Common myeloid progenitor, CD34-positive (primary cell): Measurements from ENCODE around the gene TROAP. TPM values are rescaled to one million over a fixed set of nuclear protein-coding genes. Genes with fewer than 3 reads are reported as not detected.
A peak's percentile ranks its signal among the peaks of the same experiment; 100 is the strongest.

Experiments
- CTCF ChIA-PET: fragments of 350-600 bp; sonication (Branson Sonifier 250); formaldehyde crosslinking; loops from one replicate; lab custom pipeline; 2021; ENCODE audit warnings: antibody characterized with exemption; lab: Charles Lee
- POLR2A ChIA-PET: fragments of 350-600 bp; sonication (Branson Sonifier 250); formaldehyde crosslinking; loops from one replicate; lab custom pipeline; 2021; ENCODE audit warnings: antibody characterized with exemption; lab: Charles Lee
- DNase-seq, 3 donors: peaks; one replicate each; pipeline versions ENCODE4 v3.0.0 to v3.0.0-alpha.2; 2013
- H3K27ac ChIP-seq, 2 experiments: 1 replicate in 1 of 2; 2 replicates in 1 of 2; pipeline ENCODE4 v1.7.0; 2013; ENCODE audit warnings: inconsistent platforms in 2 of 2, low read length in 2 of 2, mild to moderate bottlenecking in 2 of 2, low read depth in 1 of 2, moderate library complexity in 1 of 2; ENCODE audit not compliant: severe bottlenecking in 2 of 2, insufficient read depth in 1 of 2, poor library complexity in 1 of 2
- H3K27me3 ChIP-seq, 5 experiments: replicated peaks in 2 of 5; 1 replicate in 3 of 5; 2 replicates in 2 of 5; pipeline versions ENCODE4 v1.6.1 to v1.7.0; 2013; ENCODE audit warnings: low read length in 4 of 5, mild to moderate bottlenecking in 2 of 5, moderate library complexity in 2 of 5, inconsistent platforms in 1 of 5; ENCODE audit not compliant: insufficient read depth in 5 of 5, control insufficient read depth in 4 of 5
- H3K36me3 ChIP-seq, 4 experiments: 1 replicate in 2 of 4; 2 replicates in 2 of 4; pipeline versions ENCODE4 v1.6.1 to v1.7.0; 2013; ENCODE audit warnings: low read length in 3 of 4, control low read depth in 1 of 4, mild to moderate bottlenecking in 1 of 4; ENCODE audit not compliant: control insufficient read depth in 4 of 4, insufficient read depth in 4 of 4
- H3K4me1 ChIP-seq, 4 experiments: 1 replicate in 3 of 4; 2 replicates in 1 of 4; pipeline versions ENCODE4 v1.6.1 to v1.7.1; 2013; ENCODE audit warnings: low read length in 3 of 4, mild to moderate bottlenecking in 3 of 4, control low read depth in 1 of 4, inconsistent platforms in 1 of 4, moderate library complexity in 1 of 4; ENCODE audit not compliant: control insufficient read depth in 4 of 4, insufficient read depth in 4 of 4; ENCODE audit errors: control extremely low read depth in 1 of 4
- H3K4me3 ChIP-seq, 7 experiments: 1 replicate in 4 of 7; 2 replicates in 3 of 7; pipeline versions ENCODE4 v1.5.1 to v1.7.0; 2013; ENCODE audit warnings: mild to moderate bottlenecking in 7 of 7, low read length in 6 of 7, moderate library complexity in 6 of 7, inconsistent platforms in 2 of 7, low read depth in 2 of 7, control low read depth in 1 of 7; ENCODE audit not compliant: insufficient read depth in 4 of 7, control insufficient read depth in 1 of 7; ENCODE audit errors: extremely low read depth in 1 of 7
- H3K9me3 ChIP-seq, 5 experiments: 1 replicate in 4 of 5; 2 replicates in 1 of 5; pipeline versions ENCODE4 v1.6.1 to v1.7.1; 2013; ENCODE audit warnings: low read length in 4 of 5, mild to moderate bottlenecking in 2 of 5, inconsistent platforms in 1 of 5, low read depth in 1 of 5, moderate library complexity in 1 of 5; ENCODE audit not compliant: control insufficient read depth in 4 of 5, insufficient read depth in 2 of 5; ENCODE audit errors: control extremely low read depth in 1 of 5
- WGBS: methylation state at CpG from one replicate; pipeline ENCODE4 v1.1.5; 2013; ENCODE audit not compliant: insufficient coverage; 5-methylcytosine and 5-hydroxymethylcytosine counted together
- polyA plus RNA-seq: library from polyadenylated mRNA; unstranded; fragments of 120-200 nt; gene quantifications from one replicate; pipeline ENCODE4 v1.2.1, GENCODE V29; 2013

TROAP gene, protein sequence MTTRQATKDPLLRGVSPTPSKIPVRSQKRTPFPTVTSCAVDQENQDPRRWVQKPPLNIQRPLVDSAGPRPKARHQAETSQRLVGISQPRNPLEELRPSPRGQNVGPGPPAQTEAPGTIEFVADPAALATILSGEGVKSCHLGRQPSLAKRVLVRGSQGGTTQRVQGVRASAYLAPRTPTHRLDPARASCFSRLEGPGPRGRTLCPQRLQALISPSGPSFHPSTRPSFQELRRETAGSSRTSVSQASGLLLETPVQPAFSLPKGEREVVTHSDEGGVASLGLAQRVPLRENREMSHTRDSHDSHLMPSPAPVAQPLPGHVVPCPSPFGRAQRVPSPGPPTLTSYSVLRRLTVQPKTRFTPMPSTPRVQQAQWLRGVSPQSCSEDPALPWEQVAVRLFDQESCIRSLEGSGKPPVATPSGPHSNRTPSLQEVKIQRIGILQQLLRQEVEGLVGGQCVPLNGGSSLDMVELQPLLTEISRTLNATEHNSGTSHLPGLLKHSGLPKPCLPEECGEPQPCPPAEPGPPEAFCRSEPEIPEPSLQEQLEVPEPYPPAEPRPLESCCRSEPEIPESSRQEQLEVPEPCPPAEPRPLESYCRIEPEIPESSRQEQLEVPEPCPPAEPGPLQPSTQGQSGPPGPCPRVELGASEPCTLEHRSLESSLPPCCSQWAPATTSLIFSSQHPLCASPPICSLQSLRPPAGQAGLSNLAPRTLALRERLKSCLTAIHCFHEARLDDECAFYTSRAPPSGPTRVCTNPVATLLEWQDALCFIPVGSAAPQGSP
- polyA plus RNA-seq: 1.9 TPM

DNA sequence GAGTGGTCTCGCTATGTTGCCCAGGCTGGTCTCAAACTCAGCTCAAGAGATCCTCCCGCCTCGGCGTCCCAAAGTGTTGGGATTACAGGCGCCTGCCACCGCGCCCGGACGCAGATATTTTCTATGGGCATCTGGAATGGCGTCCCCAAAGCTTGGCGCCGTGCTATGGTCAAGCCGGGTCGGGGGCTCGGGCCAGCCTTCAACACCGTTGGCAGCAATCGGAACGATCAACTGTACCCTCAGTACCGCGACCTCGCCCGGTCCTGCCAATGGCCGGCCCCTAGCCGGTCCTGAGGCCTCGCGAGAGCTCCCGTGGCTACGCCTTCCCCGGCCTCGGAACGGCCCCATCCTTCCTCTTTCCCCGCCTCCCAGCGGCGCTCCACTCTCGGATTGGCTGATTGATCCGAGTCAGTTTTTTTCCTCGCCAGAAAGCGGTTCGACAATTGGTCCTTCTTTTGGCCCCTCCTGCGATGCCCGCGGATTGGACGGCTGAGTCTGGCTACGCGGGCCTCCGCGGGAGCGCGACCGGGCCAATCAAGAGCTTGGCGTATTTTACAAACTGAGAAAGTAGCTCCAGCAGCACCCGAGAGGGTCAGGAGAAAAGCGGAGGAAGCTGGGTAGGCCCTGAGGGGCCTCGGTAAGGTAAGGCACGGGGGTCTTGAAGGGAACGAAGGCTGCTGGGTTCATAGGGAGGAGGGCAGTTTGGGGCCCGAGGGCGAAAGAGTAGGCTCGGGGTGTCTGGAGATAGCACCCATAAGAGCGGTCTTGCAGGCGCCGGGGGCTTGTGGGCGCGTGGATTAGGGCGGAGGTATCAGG lies at the start of gene TROAP:
Gene TROAP (plus strand): TSS at position 548 of the 816 bp plus-strand sequence. CDS start 354 bp downstream, outside the sequence.
- peak within 1 kb of the TSS; percentile 63 to 92 (median 83) for H3K4me3 ChIP-seq
- H3K27me3 ChIP-seq: peaks cover 0 to 4% (median 0%) of the 10 kb centered on the region in 5 experiments
- ChIA-PET POLR2A (no interaction called here), CTCF (interaction anchor here (0.7 to 2.9 kb wide), 11 partner anchors 8 to 301 kb away, joined by 3 to 18 read pairs (median 4); partner anchors contain the start of genes C1QL4 and PRPF40B)
- H3K4me1 ChIP-seq: peaks cover 5 to 20% (median 17%) of the 10 kb centered on the region in 4 experiments
- H3K9me3 ChIP-seq: no peaks in the 10 kb centered on the region
- peaks cover 4 to 23% (median 9%) of the 10 kb centered on the region in 4 experiments for H3K36me3 ChIP-seq
- H3K27ac ChIP-seq: peak within 1 kb of the TSS in 1 of 2 experiments; percentile 79
- DNase-seq: peak; percentile 98 to 99 (median 98)
- 0% methylated on average over 62 of the region's 65 CpGs for WGBS

DNA sequence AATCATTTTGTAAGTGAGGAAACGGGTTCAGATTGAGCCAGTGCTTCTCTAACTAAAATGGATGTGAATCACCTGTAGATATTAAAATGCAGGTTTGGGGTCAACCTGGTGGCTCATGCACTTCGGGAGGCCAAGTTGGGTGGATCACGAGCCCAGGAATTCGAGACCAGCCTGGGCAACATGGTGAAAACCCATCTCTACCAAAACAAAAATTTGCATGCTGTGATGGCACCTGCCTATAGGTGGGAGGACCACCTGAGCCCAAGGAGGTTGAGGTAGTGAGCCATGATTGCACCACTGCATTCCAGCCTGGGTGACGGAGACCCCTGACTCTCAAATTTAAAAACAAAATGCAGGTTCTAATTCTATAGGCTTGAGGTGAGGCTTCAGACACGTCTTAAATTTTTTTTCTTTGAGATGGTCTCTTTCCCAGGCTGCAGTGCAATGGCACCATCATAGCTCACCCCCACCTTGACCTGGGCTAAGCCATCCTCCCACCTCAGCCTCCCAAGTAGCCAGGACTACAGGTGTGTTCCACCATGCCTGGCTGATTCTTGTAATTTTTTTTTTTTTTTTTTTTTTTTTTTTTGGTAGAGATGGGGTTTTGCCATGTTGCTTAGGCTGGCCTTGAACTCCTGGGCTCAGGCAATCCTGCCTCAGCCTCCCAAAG lies 49.2 kb upstream of the TROAP start:
- no peak overlapping the region for H3K4me3 ChIP-seq
- H3K36me3 ChIP-seq: peaks cover 5 to 46% (median 29%) of the 10 kb centered on the region in 4 experiments
- 97% methylated on average over 4 of the region's 6 CpGs for WGBS
- H3K27me3 ChIP-seq: no peaks in the 10 kb centered on the region
- H3K4me1 ChIP-seq: peaks cover 0 to 2% (median 0%) of the 10 kb centered on the region in 4 experiments
- CTCF ChIA-PET: interaction anchor here (1.0 to 4.6 kb wide), 4 partner anchors 11 to 73 kb away, joined by 3 to 27 read pairs (median 6); no protein-coding TSS in a partner anchor
- no peak for DNase-seq
- no peak overlapping the region for H3K27ac ChIP-seq
- H3K9me3 ChIP-seq: no peaks in the 10 kb centered on the region
- POLR2A ChIA-PET: interaction anchor here (0.7 kb wide), 1 partner anchor 230 kb away, joined by 3 read pairs; no protein-coding TSS in a partner anchor

DNA sequence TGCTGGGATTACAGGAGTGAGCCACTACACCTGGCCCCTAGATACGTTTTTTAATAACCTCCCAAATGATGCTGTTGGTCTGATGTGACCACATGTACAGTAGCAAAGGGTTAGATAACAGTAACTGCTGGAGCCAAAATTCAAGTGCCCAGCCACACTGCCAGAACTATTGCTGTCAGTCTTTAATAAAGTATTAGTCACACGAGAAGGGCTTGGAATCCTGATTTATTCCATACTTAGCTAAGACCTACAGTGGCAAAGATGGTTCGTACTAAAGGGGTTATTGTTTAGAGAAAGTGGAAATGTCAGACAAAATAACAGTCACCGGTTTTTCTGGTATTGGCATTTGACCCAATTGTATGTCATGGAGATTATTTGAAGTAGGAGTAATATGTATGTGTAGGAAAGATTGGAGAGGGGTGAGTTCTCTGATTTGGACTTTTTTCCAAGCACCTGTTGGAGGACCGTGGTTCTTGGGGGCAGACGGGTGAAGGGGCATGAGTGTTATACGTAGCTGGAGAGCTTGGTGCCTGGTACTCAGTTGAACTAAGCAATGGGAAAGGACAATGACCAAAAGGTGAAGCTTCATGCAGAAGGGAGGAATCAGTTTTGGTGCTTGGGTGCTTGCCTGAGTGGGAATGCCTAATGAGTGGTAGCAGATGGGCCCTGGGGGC lies 48.5 kb upstream of the TROAP start:
- CTCF ChIA-PET: interaction anchor here (1.1 to 4.6 kb wide), 3 partner anchors 10 to 20 kb away, joined by 3 to 27 read pairs (median 8); partner anchors contain the start of gene PRPH
- DNase-seq: no peak
- Histone ChIP-seq H3K36me3 (peaks cover 3 to 43% (median 28%) of the 10 kb centered on the region in 4 experiments), H3K4me1 (no peaks in the 10 kb centered on the region), H3K27me3 (no peaks in the 10 kb centered on the region), H3K4me3 (no peak overlapping the region), H3K27ac (no peak overlapping the region), H3K9me3 (no peaks in the 10 kb centered on the region)
- POLR2A ChIA-PET: no interaction called here
- 88% methylated on average over 5 of the region's 7 CpGs for WGBS

DNA sequence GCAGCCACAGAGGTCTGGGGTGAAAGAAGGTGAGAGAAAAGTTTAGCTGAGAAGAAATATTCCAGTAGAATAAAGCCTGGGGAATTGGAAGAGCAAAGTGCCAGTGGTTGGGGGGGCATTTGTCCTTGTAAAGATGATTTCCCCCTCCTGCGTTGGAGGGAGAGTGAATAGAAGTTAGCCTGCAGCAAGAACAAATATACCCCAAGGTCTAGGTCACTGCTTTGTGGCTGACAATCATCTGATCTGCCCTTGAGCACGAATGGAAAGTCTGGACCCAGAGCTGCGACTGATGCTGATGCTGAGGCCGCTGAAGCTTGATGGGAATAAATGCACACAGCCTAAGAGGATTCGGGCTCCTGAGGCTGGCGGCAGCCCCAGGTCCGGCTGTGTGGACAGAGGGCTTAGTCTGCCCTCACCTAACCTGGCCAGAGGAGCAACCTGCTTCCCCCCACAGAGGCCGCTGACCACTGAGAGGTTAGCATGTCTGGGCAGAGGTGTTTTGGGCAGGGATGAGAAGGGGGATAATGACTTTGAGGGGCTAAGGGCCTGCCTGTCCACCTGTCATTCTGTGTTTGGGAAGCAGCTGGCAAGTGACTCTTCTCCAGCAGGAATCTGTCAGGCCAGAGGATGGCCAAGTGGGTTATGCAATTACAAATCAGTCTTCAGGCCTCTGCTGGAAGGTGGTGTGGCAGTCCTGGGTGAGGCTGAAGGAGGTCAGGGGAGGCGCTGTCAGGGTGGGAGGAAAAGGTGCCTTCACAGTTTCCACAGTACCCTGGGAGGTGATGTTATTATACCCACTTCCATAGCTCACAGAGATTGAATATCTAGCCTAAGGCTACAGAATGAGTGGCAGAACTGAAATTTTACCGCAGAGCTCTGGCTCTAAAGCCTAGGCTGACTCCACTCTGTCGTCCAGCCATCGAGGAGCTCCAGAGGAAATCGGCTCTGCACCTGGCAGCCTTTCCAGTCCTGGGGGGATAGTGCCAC lies 46.5 kb upstream of the TROAP start:
- no peaks in the 10 kb centered on the region for H3K9me3 ChIP-seq
- H3K27ac ChIP-seq: no peak overlapping the region
- H3K4me3 ChIP-seq: no peak overlapping the region
- no peak for DNase-seq
- ChIA-PET POLR2A (no interaction called here), CTCF (interaction anchor here (0.8 to 4.6 kb wide), 6 partner anchors 9 to 240 kb away, joined by 3 to 27 read pairs (median 4); no protein-coding TSS in a partner anchor)
- no peaks in the 10 kb centered on the region for H3K27me3 ChIP-seq
- 91% methylated on average over 11 of the region's 13 CpGs for WGBS
- H3K36me3 ChIP-seq: peaks cover 0 to 24% (median 17%) of the 10 kb centered on the region in 4 experiments
- no peaks in the 10 kb centered on the region for H3K4me1 ChIP-seq

DNA sequence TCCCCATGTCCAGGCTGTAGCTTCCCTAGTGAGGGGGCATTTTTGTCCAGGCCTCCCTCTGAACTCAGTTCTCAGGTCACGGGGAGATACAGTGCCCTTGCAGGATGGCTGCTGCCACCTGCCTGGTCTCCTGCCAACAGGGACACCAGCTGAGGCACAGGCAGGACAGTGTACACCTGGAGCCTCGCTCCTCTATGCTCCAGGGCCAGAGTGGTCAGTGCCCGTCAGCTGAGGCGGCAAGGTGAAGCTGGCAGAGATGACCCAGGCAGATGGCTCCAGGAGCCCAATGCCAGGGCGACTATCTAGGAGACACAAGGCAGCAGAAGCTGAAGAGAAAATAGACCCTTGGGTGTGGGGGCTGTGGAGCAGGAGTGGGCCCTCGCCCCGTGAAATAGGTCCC lies 45.6 kb upstream of the TROAP start:
- no peaks in the 10 kb centered on the region for H3K9me3 ChIP-seq
- H3K27me3 ChIP-seq: no peaks in the 10 kb centered on the region
- WGBS: 100% methylated on average over 7 of the region's 7 CpGs
- ChIA-PET CTCF (interaction anchor here (0.8 to 4.6 kb wide), 6 partner anchors 8 to 240 kb away, joined by 3 to 27 read pairs (median 4); no protein-coding TSS in a partner anchor), POLR2A (no interaction called here)
- no peaks in the 10 kb centered on the region for H3K4me1 ChIP-seq
- no peak for DNase-seq
- peaks cover 0 to 18% (median 15%) of the 10 kb centered on the region in 4 experiments for H3K36me3 ChIP-seq
- H3K27ac ChIP-seq: no peak overlapping the region
- H3K4me3 ChIP-seq: no peak overlapping the region
